Measurements from ENCODE around the gene SPI1. TPM values are rescaled to one million over a fixed set of nuclear protein-coding genes. Genes with fewer than 3 reads are reported as not detected.

SPI1 gene
- total and polyA plus RNA-seq, 4 donors: 7.9 to 12.9 (median 9.7) TPM

- Histone ChIP-seq H3K27me3 (ENCODE audit: control insufficient read depth, insufficient read depth, low read length) (no peaks in the 10 kb centered on the region), H3K27ac (ENCODE audit: low read depth, low read length) (peak overlapping the region; percentile 81), H3K9me3 (ENCODE audit: control insufficient read depth, insufficient read depth, low read length) (no peaks in the 10 kb centered on the region), H3K4me3 (ENCODE audit: low read depth, low read length) (no peak overlapping the region), H3K4me1 (ENCODE audit: control insufficient read depth, insufficient read depth, low read length) (peaks cover 27% of the 10 kb centered on the region), H3K36me3 (ENCODE audit: control insufficient read depth, insufficient read depth, low read length) (peaks cover 7% of the 10 kb centered on the region)
- WGBS (ENCODE audit: insufficient coverage): 77% methylated on average over 32 of the region's 39 CpGs
- no peak for DNase-seq (ENCODE audit: low read depth in 4 of 6, low spot score in 6 of 6)
Observed at GRCh38 chr11:47394322-47395222, 16.2 kb upstream of the SPI1 start.

DNA sequence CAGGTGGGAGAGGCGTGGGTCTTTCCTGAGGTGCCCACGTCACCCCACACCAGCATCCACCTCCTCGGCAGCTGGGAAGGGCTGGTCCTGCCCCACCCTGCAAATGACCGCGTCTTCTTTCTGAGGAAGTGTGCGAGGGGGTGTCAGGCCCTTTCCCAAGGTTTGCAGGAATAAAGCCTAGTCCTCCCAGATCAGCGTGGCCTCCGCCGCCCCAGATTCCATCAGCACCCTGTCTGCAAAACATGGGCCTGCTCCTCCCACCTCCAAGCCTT is 15.6 kb upstream of the SPI1 start:
- H3K27me3 ChIP-seq (ENCODE audit: control insufficient read depth, insufficient read depth, low read length): no peaks in the 10 kb centered on the region
- no peak for DNase-seq (ENCODE audit: low read depth in 4 of 6, low spot score in 6 of 6)
- peaks cover 7% of the 10 kb centered on the region for H3K36me3 ChIP-seq (ENCODE audit: control insufficient read depth, insufficient read depth, low read length)
- peaks cover 25% of the 10 kb centered on the region for H3K4me1 ChIP-seq (ENCODE audit: control insufficient read depth, insufficient read depth, low read length)
- 95% methylated on average over 7 of the region's 9 CpGs for WGBS (ENCODE audit: insufficient coverage)
- no peak overlapping the region for H3K4me3 ChIP-seq (ENCODE audit: low read depth, low read length)
- no peaks in the 10 kb centered on the region for H3K9me3 ChIP-seq (ENCODE audit: control insufficient read depth, insufficient read depth, low read length)
- H3K27ac ChIP-seq (ENCODE audit: low read depth, low read length): peak overlapping the region; percentile 81

- Histone ChIP-seq H3K9me3 (ENCODE audit: control insufficient read depth, insufficient read depth, low read length) (no peaks in the 10 kb centered on the region), H3K4me1 (ENCODE audit: control insufficient read depth, insufficient read depth, low read length) (peaks cover 25% of the 10 kb centered on the region), H3K27me3 (ENCODE audit: control insufficient read depth, insufficient read depth, low read length) (no peaks in the 10 kb centered on the region), H3K27ac (ENCODE audit: low read depth, low read length) (no peak overlapping the region), H3K36me3 (ENCODE audit: control insufficient read depth, insufficient read depth, low read length) (peaks cover 7% of the 10 kb centered on the region), H3K4me3 (ENCODE audit: low read depth, low read length) (no peak overlapping the region)
- WGBS (ENCODE audit: insufficient coverage): 81% methylated on average over 16 of the region's 20 CpGs
- DNase-seq (ENCODE audit: low read depth in 4 of 6, low spot score in 6 of 6): no peak
Observed at GRCh38 chr11:47393163-47394049, 15.1 kb upstream of the SPI1 start.

DNA sequence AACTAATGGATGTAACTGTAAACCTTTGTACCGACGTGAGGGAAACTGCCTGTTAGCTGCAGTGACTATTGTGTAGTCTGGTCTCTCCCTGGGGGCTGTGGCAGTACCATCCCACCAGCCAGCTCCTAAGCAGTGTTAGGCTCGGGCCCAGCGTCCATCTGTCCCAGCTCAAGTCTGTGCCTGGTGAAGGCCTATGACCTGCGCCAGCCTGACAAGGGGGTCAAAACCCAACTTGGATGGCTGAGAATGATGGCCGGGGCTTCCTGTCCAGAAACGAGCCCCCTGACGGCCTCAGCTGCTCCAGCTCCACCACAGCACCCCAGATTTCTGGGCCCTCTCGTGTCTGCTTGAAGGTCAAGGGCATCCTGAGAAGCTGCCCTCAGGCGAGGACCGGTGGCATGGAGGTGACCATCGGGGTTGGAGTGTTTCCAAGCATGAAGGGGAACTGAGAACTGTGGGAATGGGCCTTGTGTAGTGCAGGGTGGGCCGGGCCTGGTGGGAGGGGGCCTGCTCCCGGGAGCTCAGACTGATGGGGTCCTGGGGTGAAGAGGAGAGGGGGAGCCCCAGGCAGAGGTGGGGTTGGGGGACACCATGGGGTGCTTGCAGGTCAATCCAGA is 14.3 kb upstream of the SPI1 start:
- Histone ChIP-seq H3K4me1 (ENCODE audit: control insufficient read depth, insufficient read depth, low read length) (peaks cover 25% of the 10 kb centered on the region), H3K27ac (ENCODE audit: low read depth, low read length) (no peak overlapping the region), H3K36me3 (ENCODE audit: control insufficient read depth, insufficient read depth, low read length) (peaks cover 7% of the 10 kb centered on the region), H3K9me3 (ENCODE audit: control insufficient read depth, insufficient read depth, low read length) (no peaks in the 10 kb centered on the region), H3K4me3 (ENCODE audit: low read depth, low read length) (no peak overlapping the region), H3K27me3 (ENCODE audit: control insufficient read depth, insufficient read depth, low read length) (no peaks in the 10 kb centered on the region)
- no peak for DNase-seq (ENCODE audit: low read depth in 4 of 6, low spot score in 6 of 6)
- 84% methylated on average over 14 of the region's 14 CpGs for WGBS (ENCODE audit: insufficient coverage)

DNA sequence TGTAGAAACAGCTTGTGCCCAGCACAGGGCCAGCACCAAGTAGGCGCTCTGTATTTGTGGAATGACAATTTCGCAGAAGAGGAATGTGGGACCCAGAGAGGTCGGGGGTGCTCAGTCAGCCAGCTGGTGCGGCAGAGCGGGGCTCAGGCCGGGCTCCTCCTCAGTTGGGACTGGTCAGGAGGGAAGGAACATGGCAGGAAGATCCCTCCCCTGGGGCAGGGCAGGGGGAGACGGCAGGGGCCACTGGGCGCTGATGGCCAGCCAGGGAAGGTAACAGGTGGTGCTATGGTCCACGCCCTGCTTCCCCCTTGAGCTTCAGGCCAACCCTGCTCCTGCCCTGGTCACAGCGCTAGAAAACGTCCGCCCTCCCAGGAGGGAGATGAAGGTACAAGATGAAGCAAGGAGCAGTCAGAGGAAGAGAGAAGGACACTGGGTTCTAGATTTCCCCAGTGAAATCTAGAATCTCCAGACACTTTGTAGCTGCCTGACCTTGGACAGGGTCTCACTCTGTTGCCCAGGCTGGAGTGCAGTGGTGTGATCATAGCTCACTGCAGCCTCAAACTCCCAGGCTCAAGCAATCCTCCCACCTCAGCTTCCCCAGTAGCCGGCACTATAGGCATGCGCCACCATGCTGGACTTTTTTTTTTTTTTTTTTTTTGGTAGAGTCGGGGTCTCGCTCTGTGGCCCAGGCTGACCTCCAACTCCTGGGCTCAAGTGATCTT is 13.5 kb upstream of the SPI1 start:
- WGBS (ENCODE audit: insufficient coverage): 92% methylated on average over 15 of the region's 16 CpGs
- Histone ChIP-seq H3K4me3 (ENCODE audit: low read depth, low read length) (no peak overlapping the region), H3K4me1 (ENCODE audit: control insufficient read depth, insufficient read depth, low read length) (peaks cover 25% of the 10 kb centered on the region), H3K27me3 (ENCODE audit: control insufficient read depth, insufficient read depth, low read length) (no peaks in the 10 kb centered on the region), H3K36me3 (ENCODE audit: control insufficient read depth, insufficient read depth, low read length) (peaks cover 7% of the 10 kb centered on the region), H3K9me3 (ENCODE audit: control insufficient read depth, insufficient read depth, low read length) (no peaks in the 10 kb centered on the region), H3K27ac (ENCODE audit: low read depth, low read length) (no peak overlapping the region)
- no peak for DNase-seq (ENCODE audit: low read depth in 4 of 6, low spot score in 6 of 6)

GRCh38 chr11:47391077-47391583 is 12.8 kb upstream of the SPI1 start:
- peaks cover 7% of the 10 kb centered on the region for H3K36me3 ChIP-seq (ENCODE audit: control insufficient read depth, insufficient read depth, low read length)
- no peaks in the 10 kb centered on the region for H3K27me3 ChIP-seq (ENCODE audit: control insufficient read depth, insufficient read depth, low read length)
- no peak overlapping the region for H3K27ac ChIP-seq (ENCODE audit: low read depth, low read length)
- peaks cover 25% of the 10 kb centered on the region for H3K4me1 ChIP-seq (ENCODE audit: control insufficient read depth, insufficient read depth, low read length)
- H3K4me3 ChIP-seq (ENCODE audit: low read depth, low read length): no peak overlapping the region
- DNase-seq (ENCODE audit: low read depth in 4 of 6, low spot score in 6 of 6): no peak
- H3K9me3 ChIP-seq (ENCODE audit: control insufficient read depth, insufficient read depth, low read length): no peaks in the 10 kb centered on the region
- WGBS (ENCODE audit: insufficient coverage): 86% methylated on average over 11 of the region's 11 CpGs

- H3K36me3 ChIP-seq (ENCODE audit: control insufficient read depth, insufficient read depth, low read length): peaks cover 7% of the 10 kb centered on the region
- H3K27ac ChIP-seq (ENCODE audit: low read depth, low read length): no peak overlapping the region
- H3K27me3 ChIP-seq (ENCODE audit: control insufficient read depth, insufficient read depth, low read length): no peaks in the 10 kb centered on the region
- no peaks in the 10 kb centered on the region for H3K9me3 ChIP-seq (ENCODE audit: control insufficient read depth, insufficient read depth, low read length)
- no peak overlapping the region for H3K4me3 ChIP-seq (ENCODE audit: low read depth, low read length)
- DNase-seq (ENCODE audit: low read depth in 4 of 6, low spot score in 6 of 6): no peak
- H3K4me1 ChIP-seq (ENCODE audit: control insufficient read depth, insufficient read depth, low read length): peaks cover 19% of the 10 kb centered on the region
- 91% methylated on average over 6 of the region's 6 CpGs for WGBS (ENCODE audit: insufficient coverage)
Observed at GRCh38 chr11:47390422-47390760, 12.0 kb upstream of the SPI1 start.

GRCh38 chr11:47389577-47390421 is 11.5 kb upstream of the SPI1 start:
- Histone ChIP-seq H3K36me3 (ENCODE audit: control insufficient read depth, insufficient read depth, low read length) (peaks cover 4% of the 10 kb centered on the region), H3K9me3 (ENCODE audit: control insufficient read depth, insufficient read depth, low read length) (no peaks in the 10 kb centered on the region), H3K4me3 (ENCODE audit: low read depth, low read length) (no peak overlapping the region), H3K4me1 (ENCODE audit: control insufficient read depth, insufficient read depth, low read length) (peaks cover 13% of the 10 kb centered on the region), H3K27me3 (ENCODE audit: control insufficient read depth, insufficient read depth, low read length) (no peaks in the 10 kb centered on the region), H3K27ac (ENCODE audit: low read depth, low read length) (no peak overlapping the region)
- 89% methylated on average over 7 of the region's 17 CpGs for WGBS (ENCODE audit: insufficient coverage)
- no peak for DNase-seq (ENCODE audit: low read depth in 4 of 6, low spot score in 6 of 6)

Measured in spinal cord (tissue), 10 donors.